ENCODE measurements around the gene PSTK.

PSTK gene

DNA sequence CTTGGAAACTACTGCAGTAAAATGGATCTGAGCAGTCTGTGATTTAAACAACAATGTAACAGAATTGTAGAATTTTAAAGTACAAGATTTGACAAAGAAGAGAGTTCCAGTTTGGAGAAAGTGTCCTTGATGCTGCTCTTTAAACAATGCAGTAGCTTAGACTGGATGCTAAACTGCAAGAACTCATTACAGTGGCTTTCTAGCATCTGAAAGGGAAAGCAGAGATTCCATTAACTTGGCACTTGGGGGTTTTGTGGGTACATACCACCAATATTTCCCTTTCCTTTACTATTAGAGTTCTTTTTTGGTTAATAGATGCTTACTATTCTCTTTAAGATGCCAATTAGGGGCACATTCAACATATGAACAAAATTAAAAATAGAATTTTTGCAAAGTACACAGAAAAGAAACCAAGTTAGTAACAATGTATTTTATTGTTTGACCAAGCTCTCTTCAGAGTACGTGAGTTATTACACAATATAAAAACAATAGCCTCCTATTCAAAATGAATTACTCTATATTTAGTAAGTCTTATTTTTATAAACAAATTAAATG, 11.9 kb downstream of the PSTK start:
- DNase-seq = no peak

GRCh38 chr10:122993797-122994336, 13.7 kb downstream of the PSTK start:
- DNase-seq = no peak

DNA sequence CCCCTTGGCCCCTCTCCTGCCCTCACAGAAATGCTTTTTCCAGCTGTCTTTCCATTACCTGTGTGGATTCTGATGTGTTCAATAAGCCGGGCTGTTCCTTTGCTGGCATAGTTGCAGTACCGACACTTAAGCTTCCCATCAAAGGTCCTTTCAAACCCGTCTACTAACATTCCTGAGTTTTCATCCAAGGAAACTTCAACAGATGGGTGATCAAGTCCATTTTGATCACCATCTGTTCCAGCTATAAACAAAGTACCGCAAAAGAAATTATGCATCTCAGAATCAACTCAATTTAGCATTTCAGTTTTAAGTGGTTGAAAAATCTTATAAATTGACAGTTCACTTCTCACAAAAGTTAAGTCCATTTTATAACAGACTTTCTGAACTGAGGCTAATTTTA, 15.7 kb downstream of the PSTK start:
- DNase-seq = no peak

- DNase-seq = no peak
Measured at GRCh38 chr10:122997864-122998263, 17.7 kb downstream of the PSTK start.

DNA sequence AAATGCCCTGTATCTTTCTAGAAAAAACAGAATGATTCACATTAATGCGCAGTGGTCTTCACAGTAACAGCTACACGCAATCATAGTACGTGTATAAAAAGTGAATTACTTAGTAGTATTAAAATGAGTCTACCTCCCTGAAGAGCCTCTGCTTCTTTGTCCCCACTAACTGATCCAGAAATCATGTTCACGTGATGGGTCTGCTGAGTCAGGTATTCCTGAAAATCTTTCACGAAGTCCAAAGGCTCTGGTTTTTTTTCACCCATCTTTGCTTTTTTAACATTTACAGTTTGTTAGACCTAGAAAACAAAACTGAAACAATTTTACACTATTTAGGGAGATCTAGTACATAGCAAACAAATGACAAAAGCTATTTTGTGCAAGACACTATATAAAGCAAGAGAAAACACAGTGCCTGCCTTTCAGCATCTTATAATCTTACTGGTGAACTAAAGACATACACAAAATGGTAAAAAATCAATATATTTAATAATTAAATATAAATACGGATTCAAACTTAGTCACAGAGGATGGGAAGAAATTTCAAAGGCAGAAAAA, 18.2 kb downstream of the PSTK start:
- no peak for DNase-seq

DNA sequence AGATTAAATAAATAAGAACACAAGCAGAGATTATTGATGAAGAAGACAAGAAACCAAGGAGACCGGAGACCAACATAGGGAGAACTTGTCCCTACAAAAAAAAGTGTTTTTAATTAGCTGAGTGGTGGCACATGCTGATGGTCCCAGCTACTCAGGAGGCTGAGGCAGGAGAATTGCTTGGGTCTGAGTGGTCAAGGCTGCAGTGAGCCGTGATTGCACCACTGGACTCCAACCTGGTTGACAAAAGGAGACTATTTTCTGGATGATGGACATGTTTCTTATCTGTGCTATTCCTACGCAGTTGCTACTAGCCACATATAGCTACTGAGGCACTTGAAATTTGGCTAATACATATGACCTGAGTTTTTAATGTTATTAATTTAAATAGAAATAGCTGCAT, 18.7 kb downstream of the PSTK start:
- DNase-seq = no peak

DNA sequence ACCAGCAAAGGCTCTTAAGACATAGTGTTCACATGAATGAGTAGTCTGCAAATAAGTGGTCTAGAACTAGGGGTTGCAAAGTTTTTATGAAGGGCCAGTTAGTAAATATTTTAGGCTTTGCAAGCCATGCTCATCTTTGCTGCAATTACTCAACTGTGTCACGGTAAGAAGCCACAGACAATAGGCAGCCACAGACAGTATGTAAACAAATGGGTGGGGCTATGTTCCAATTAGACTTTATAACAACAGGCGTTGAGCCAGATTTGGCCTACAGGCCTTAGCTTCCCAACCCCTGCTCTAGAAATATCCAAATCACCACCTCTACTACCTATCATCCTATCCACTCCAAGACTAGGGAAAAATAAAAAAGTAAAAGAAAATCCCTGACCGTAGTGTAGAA, 19.1 kb downstream of the PSTK start:
- DNase-seq = no peak

DNA sequence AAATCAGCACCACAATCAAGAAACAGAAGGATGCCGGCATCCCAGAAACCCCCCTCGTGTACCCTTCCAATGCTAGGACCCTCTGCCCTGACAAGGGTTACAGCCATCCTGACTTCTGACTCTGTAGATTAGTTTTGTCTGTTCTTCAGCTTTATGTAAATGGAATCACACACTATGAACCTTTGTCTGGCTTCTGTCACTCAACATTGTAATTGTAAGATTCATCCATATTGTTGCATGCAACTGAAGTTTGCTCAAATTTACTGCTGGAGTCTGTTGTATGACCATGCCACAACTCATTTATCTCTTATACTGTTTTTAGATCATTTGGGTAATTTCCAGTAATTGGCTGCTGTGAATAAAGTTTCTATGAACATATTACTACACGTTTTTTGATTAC, 20.0 kb downstream of the PSTK start:
- no peak for DNase-seq

DNA sequence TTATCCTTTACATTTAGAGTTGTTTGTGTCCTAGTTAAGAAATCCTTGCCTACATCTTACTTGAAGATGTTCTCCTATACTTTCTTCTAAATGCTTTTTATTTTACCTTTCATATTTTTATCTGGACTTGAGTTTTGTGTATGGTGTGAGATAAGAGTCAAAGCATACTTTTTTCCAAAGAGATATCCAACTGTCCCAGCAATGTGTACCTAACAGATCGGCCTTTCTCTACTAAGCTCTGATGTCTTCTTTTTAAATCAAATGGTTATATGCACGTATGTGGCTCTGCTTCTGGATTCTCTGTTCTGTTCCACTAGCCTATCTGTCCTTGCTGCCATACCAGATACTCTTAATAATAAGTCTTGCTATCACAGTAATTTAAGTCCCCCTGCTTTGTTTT, 21.2 kb downstream of the PSTK start:
- no peak for DNase-seq

DNA sequence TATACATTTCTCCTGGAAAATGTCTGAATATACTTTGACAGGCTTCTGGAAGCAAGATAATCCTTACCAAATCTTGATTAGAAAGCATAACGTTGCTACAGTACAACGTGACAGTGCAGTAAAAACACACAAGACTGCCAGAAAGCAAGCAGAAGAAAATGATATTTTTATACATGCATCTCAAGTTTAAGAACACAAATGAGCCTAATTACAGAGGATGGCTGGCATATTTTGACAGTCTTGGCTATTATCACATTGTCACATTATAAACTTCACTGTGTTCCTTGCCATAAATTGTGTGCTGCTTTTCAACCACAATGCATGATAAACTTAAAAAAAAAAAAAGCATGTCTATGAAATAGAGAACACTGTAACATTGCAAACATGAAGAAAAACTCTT, 24.1 kb downstream of the PSTK start:
- DNase-seq = no peak

- DNase-seq = peak; percentile 71
Measured at GRCh38 chr10:123007558-123008354, 27.6 kb downstream of the PSTK start.

DNA sequence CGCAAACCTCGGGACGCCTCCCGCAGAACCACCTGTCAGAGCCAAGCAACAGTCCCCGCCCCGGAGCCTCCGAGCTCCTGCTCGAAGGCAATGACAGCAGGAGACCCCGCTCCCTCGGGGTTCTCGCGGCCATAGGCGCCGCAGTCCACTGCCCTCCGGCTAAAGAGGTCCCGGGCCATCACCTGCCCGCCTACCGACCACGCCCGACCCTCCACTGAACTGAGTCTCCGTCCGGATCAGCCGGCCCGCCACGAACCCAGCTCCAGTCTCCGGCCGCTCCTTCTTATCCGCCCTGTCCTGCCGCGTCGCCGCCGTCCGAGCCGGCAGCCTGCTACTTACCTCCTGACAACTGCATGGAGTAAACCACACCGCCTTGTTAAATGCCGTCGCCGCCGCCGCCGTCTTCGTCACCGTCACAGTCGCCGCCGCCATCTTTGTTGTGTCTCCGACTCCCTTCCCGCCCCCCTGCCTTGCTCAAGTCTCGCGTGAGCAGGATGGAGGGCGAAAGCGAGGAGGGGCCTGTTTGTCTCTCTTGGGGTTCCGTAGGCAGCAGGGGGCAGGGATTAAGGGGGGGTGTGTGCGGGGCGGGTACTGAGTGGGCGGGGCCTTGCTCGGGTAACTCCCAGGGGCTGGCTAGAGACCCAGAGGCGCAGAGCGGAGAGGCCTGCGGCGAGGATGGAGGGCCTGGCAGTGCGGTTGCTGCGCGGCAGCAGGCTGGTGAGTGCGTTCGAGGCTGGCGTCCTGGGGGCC, 28.3 kb downstream of the PSTK start, which contains the start of the genes ACADSB and IKZF5:
Gene ACADSB, plus strand, starts transcription at position 652 of the 750 bp plus-strand sequence. Its CDS starts 24 bp downstream, at position 676.
Gene IKZF5, minus strand, starts transcription at position 441 of the 750 bp plus-strand sequence. CDS start 10,170 bp downstream, outside the sequence.
- DNase-seq = peak; percentile 98

DNA sequence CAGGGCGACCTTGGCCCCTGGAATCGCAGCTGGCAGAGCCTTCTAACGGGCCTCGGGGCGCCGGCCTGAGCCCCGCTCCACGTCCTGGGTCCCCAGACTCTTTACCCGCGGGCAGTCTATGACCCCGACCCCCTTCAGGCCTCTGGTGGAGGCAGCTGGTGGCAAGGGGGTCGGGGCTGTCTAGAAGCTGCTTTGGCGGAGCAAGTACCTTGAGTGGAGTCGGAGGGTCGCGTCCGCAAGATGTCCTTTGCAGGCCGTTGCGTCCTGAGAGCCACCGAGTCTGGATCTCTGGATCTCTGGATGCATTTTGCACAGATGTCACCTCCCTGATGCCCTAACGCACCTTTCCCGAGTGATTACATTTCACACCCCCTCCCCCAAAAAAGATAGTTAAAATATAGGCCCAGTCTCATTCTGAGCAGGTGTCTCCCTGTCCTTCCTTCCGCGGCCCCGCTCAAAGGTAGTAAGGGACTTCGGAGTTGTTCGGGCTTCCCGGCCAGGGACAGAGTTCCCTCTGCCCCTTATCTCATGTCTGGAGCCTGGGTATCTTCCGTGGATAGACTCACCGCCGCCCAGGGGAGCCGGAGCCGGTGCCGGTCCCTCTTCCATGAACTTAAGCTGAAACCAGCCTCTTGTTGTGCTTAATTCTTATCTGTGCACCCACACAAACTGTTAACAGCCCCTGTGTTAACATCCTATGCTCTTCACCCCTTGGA, 29.1 kb downstream of the PSTK start:
- DNase-seq = peak; percentile 22

- no peak for DNase-seq
Measured at GRCh38 chr10:123011987-123012386, 31.8 kb downstream of the PSTK start.

DNA sequence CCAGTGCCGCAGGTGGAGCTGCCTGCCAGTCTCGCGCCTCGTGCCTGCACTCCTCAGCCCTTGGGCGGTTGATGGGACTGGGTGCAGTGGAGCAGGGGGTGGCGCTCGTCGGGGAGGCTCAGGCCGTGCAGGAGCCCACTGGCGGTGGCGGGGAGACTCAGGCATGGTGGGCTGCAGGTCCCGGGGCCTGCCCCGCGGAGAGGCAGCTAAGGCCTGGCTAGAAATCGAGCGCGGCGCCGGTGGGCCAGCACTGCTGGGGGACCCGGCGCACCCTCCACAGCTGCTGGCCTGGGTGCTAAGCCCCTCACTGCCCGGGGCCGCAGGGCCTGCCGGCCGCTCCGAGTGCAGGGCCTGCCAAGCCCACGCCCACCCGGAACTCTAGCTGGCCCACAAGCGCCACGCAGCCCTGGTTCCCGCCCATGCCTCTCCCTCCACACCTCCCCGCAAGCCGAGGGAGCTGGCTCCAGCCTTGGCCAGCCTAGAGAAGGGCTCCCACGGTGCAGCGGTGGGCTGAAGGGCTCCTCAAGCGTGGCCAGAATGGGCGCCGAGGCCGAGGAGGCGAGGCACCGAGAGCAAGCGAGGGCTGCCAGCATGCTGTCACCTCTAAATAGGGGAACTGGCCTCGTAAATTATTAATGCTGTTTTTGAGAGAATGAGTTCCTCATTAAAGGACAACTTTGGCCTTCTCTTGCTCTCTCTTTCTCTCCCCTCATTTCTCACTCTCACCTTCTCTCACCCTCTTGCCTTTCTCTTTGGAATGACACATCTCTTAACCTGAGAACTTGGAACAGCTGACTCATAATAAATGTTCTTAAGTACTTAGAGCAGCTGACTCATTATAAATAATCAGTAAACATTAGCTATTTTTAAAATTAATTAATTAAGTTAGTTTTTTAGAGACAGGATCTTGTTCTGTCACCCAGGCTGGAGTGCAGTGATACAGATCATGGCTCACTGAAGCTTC, 33.5 kb downstream of the PSTK start:
- no peak for DNase-seq

GRCh38 chr10:123014772-123015171, 34.6 kb downstream of the PSTK start:
- no peak for DNase-seq

GRCh38 chr10:123016228-123016627, 36.0 kb downstream of the PSTK start:
- no peak for DNase-seq

- DNase-seq = no peak
Measured at GRCh38 chr10:123017421-123018165, 37.4 kb downstream of the PSTK start.

- DNase-seq = no peak
Measured at GRCh38 chr10:123018531-123018930, 38.3 kb downstream of the PSTK start.

DNA sequence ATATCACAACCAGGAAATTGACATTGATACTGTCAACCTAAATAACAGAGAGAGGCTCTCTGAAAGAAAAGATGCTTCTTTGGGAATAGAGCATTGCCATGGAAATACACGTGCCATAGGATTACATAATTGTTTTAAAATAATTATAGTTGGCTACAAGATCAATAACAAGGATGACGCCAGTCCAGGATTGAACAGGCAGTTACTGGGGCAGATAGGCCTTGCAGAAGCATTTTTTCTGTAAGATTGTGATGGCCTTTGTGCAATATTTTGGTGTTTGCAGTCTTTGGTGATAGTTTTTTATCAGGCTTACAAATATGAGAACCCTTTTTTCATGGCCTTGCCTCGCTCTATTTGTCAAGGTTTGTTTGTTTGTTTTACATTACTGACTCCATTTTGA, 39.1 kb downstream of the PSTK start:
- no peak for DNase-seq
